Measurements from ENCODE around the gene SSUH2. TPM values are rescaled to one million over a fixed set of nuclear protein-coding genes. Genes with fewer than 3 reads are reported as not detected.
A peak's percentile ranks its signal among the peaks of the same experiment; 100 is the strongest.
"Not testable (repeated sequence)": the region's sequence is repeated elsewhere in the genome, so short reads cannot be mapped to it uniquely, and the experiment has no call there.

Gene SSUH2
- total RNA-seq, 1 donor from 2014 or later = not detected

GRCh38 chr3:8608791-8609467, 35.7 kb downstream of the SSUH2 start:
- no peak for DNase-seq

GRCh38 chr3:8608041-8608790, 36.4 kb downstream of the SSUH2 start:
- DNase-seq = no peak

GRCh38 chr3:8607234-8608040, 37.2 kb downstream of the SSUH2 start:
- peak; percentile 86 for DNase-seq

GRCh38 chr3:8606701-8607231, 37.8 kb downstream of the SSUH2 start:
- no peak for DNase-seq

GRCh38 chr3:8604988-8605387, 39.6 kb downstream of the SSUH2 start:
- no peak for DNase-seq

GRCh38 chr3:8604006-8604405, 40.6 kb downstream of the SSUH2 start:
- DNase-seq = no peak

GRCh38 chr3:8603115-8603710, 41.4 kb downstream of the SSUH2 start:
- DNase-seq = no peak

GRCh38 chr3:8600457-8600856, 44.1 kb downstream of the SSUH2 start:
- no peak for DNase-seq

- no peak for DNase-seq
These were observed 45.5 kb downstream of the SSUH2 start for GRCh38 chr3:8599146-8599545.

- no peak for DNase-seq
These were observed 47.3 kb downstream of the SSUH2 start for GRCh38 chr3:8597219-8597853.

GRCh38 chr3:8596321-8597218, 48.0 kb downstream of the SSUH2 start:
- no peak for DNase-seq

GRCh38 chr3:8595695-8596115, 48.9 kb downstream of the SSUH2 start:
- DNase-seq = no peak

- DNase-seq = no peak
These were observed 49.3 kb downstream of the SSUH2 start for GRCh38 chr3:8595252-8595651.

- no peak for DNase-seq
These were observed 51.4 kb downstream of the SSUH2 start for GRCh38 chr3:8593021-8593827.

- no peak for DNase-seq
These were observed 54.6 kb downstream of the SSUH2 start for GRCh38 chr3:8589880-8590556.

- no peak for DNase-seq
These were observed 59.9 kb downstream of the SSUH2 start for GRCh38 chr3:8584661-8585060.

GRCh38 chr3:8581806-8582445, 62.7 kb downstream of the SSUH2 start:
- no peak for DNase-seq

- DNase-seq = no peak
These were observed 63.2 kb downstream of the SSUH2 start for GRCh38 chr3:8581373-8581772.

GRCh38 chr3:8580434-8580833, 64.2 kb downstream of the SSUH2 start:
- not testable (repeated sequence) for DNase-seq

Data from dermis blood vessel endothelial cell (primary cell).